Cardiac muscle cell (in vitro differentiated cells and primary cell): ENCODE results near the gene TMX1. TPM values are rescaled to one million over a fixed set of nuclear protein-coding genes. Genes with fewer than 3 reads are reported as not detected.

ENCODE experiments used
- DNase-seq, 2 donors: peaks; one replicate each; pipeline versions ENCODE4 v3.0.0 to v3.0.0-alpha.2; 2010 to 2017; ENCODE audit warnings: low read depth in 1 of 2, low spot score in 1 of 2
- H3K27ac ChIP-seq: fragments of 200-600 bp; sonication (generic); 2 replicates; pipeline ENCODE4 v1.5.1; 2016
- H3K27me3 ChIP-seq: fragments of 200-600 bp; sonication (generic); 2 replicates; pipeline ENCODE4 v1.6.0; 2016; ENCODE audit warnings: control low read depth
- H3K36me3 ChIP-seq: fragments of 200-600 bp; sonication (generic); 2 replicates; pipeline ENCODE4 v1.5.1; 2016; ENCODE audit warnings: control low read depth
- H3K4me1 ChIP-seq: fragments of 200-600 bp; sonication (generic); 2 replicates; pipeline ENCODE4 v1.8.1; 2017; ENCODE audit warnings: low read depth, mild to moderate bottlenecking, mixed run types
- H3K4me3 ChIP-seq: fragments of 200-600 bp; sonication (generic); 2 replicates; pipeline ENCODE4 v1.5.1; 2016; ENCODE audit warnings: mild to moderate bottlenecking
- H3K9me3 ChIP-seq: fragments of 200-600 bp; sonication (generic); 2 replicates; pipeline ENCODE4 v1.5.1; 2017; ENCODE audit warnings: low read depth, mild to moderate bottlenecking, control low read depth
- CTCF ChIP-seq: IDR thresholded peaks from 2 replicates; pipeline ENCODE4 v1.5.1; 2012; ENCODE audit warnings: low read depth, mild to moderate bottlenecking, low read length
- polyA plus RNA-seq: library from polyadenylated mRNA; unstranded; fragments of >200 nt; fragmentation: Nextera tagmentation; extraction: Ambion mirVana; gene quantifications from 2 replicates; pipeline ENCODE4 v1.2.1, GENCODE V29; 2016
- total RNA-seq: library from RNA; depleted of rRNA; stranded (reverse); fragments of >200 nt; gene quantifications from 2 replicates; pipeline ENCODE4 v1.2.3, GENCODE V29; 2016

TMX1 gene
- total and polyA plus RNA-seq, 2 experiments from 2014 or later = 11.9 to 25.3 TPM

DNA sequence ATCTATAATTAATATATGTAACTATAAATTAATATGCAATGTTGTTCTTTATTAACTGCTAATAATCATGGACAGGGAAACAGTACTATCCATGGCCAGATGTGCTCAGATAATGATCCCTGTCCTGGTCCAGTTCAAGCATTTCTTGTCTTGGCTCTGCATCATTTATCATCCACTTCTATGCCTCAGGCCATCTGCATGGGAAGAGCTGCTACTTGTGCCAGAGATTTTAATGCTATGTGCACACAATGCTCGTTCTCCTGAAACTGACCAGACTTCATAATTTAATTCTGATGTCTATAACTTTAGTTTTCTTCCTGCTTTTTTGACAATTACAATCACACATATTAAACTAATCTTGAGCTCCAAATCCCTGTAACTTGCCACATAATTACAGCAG lies 11.2 kb upstream of the TMX1 start:
- no peak for DNase-seq
- Histone ChIP-seq H3K9me3 (no peaks in the 10 kb centered on the region), H3K36me3 (no peaks in the 10 kb centered on the region), H3K27ac (no peak overlapping the region), H3K4me3 (no peak overlapping the region), H3K4me1 (no peaks in the 10 kb centered on the region), H3K27me3 (no peaks in the 10 kb centered on the region)
- TF ChIP-seq CTCF = no peak

DNA sequence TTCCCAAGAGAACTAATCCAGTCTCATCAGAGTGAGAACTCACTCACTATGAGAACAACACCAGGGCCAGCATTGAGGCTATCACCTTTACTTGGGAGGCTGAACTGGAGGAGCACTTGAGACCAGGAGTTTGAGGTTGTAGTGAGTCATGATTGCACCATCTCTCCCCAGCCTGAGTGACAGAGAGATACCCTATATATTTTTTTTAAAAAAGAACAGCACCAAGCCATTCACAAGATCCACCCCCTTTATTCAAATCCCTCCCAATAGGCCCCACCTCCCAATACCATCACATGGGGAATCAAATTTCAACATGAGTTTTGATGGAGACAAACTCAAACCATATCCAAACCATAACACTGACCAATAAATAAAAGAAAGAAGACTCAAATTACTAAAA lies 3.7 kb upstream of the TMX1 start:
- no peak overlapping the region for H3K27ac ChIP-seq
- H3K4me3 ChIP-seq = no peak overlapping the region
- no peaks in the 10 kb centered on the region for H3K27me3 ChIP-seq
- no peak for TF ChIP-seq CTCF
- no peaks in the 10 kb centered on the region for H3K9me3 ChIP-seq
- no peaks in the 10 kb centered on the region for H3K36me3 ChIP-seq
- peak in 1 of 2 donors; percentile 55 for DNase-seq
- no peaks in the 10 kb centered on the region for H3K4me1 ChIP-seq

DNA sequence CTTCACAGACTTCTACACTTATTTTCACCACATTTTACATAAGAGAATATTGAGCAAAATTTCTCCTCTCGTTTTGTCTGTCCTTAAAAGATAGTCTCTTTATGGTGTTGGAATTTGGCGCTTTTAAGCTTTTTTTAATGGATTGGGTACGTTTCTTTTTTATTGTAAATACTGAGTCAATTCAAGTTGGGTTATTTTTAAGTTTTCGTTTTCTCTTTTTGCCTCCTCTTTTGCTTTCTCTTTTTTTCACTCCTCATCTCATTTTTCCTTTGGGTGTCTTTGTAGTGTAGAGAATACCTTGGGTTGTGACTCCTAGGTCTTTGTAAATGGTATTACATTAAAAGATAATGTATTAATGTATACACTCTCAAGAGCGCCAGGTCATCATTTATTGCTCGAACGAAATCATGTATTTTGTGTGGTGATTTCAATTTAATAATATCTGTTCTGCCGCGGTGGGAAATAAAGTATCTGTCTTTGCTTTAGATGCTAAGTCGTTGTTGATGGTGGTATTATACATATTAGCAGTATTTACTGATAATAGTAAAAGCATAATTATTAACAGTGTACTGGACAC lies 845 bp downstream of the TMX1 start:
- TF ChIP-seq CTCF = no peak
- Histone ChIP-seq H3K9me3 (no peaks in the 10 kb centered on the region), H3K36me3 (peaks cover 3% of the 10 kb centered on the region), H3K27ac (no peak overlapping the region), H3K27me3 (no peaks in the 10 kb centered on the region), H3K4me1 (peaks cover 3% of the 10 kb centered on the region), H3K4me3 (peak overlapping the region; percentile 83)
- DNase-seq = no peak

DNA sequence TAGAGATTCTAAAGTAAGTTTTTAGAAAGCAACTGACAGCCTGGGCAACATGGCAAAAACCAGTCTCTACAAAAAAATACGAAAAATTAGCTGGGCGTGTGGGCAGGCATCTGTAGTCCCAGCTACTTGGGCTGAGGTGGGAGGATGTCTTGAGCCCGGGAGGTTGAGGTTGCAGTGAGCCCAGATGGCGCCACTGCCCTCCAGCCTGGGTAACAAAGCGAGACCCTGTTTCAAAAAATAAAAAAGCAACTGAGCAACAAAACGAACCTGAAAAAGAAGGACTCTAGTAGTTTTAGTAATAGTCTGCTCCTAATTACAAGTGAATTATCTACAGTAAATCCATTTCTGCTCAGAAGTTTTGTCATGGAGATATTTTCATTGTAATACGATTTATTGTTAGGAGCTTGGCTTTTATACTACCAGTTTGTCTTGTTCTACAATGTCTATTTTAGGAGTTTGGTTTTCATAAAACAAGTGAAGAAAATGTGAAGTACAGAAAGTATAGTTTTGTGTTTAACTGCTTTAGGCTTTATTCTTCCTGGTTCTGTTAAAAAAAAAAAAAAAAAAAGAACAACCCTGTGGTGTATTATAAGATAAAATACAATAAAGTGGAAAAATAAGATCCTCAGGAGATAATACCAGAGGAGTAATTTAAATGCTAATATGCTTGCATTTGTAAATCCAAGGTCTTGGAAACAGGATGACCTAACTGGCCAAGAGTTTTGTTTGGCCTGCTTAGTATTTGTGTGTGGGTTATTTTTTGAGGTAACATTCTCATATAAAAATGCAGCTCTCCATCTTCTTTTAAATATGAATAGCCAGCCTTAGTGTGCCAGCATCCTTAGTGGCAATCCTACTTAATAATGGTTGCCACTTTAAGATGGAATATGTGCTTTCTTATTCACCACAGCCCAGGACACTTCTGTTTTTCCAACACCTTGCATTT lies 2.8 kb downstream of the TMX1 start:
- Histone ChIP-seq H3K4me1 (peaks cover 3% of the 10 kb centered on the region), H3K9me3 (no peaks in the 10 kb centered on the region), H3K27me3 (no peaks in the 10 kb centered on the region), H3K27ac (no peak overlapping the region), H3K36me3 (peaks cover 7% of the 10 kb centered on the region), H3K4me3 (no peak overlapping the region)
- DNase-seq = no peak
- no peak for TF ChIP-seq CTCF

DNA sequence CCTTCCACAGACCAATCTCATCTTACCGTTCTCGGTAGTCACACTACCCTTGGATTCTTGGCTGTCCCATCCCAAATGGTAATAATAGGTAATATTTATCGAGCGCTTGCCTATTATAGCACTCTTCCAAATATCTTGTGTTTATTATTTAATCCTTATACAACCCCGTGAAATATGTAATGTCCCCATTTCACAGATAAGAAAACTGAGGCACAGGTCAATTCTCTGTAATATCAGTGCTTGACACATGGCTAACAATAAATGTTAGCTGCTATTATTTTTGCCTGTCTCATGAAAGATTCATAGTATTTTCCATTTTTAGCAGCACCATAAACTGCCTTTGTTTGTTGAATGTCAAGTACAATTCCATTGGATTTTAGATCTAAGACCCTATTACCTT lies 4.5 kb downstream of the TMX1 start:
- peaks cover 21% of the 10 kb centered on the region for H3K36me3 ChIP-seq
- DNase-seq = no peak
- no peaks in the 10 kb centered on the region for H3K27me3 ChIP-seq
- peaks cover 3% of the 10 kb centered on the region for H3K4me1 ChIP-seq
- H3K4me3 ChIP-seq = no peak overlapping the region
- H3K27ac ChIP-seq = no peak overlapping the region
- TF ChIP-seq CTCF = no peak
- no peaks in the 10 kb centered on the region for H3K9me3 ChIP-seq
